PFSK-1 (cell line): ENCODE data around the gene RABGAP1L.

Experiments
- FOXP2 ChIP-seq: optimal IDR thresholded peaks from 2 replicates; pipeline ENCODE3; 2011; ENCODE audit warnings: borderline replicate concordance, control low read depth, inconsistent platforms; ENCODE audit not compliant: insufficient read depth; ENCODE audit errors: extremely low read length, extremely low read depth
- POLR2AphosphoS5 ChIP-seq: IDR thresholded peaks from 2 replicates; pipeline ENCODE4 v1.6.1; 2012; ENCODE audit warnings: low read depth, mild to moderate bottlenecking, control low read depth, low read length, moderate library complexity
- REST ChIP-seq, 2 experiments: IDR thresholded peaks; 2 replicates each; pipeline versions ENCODE4 v1.6.1 to v1.8.0; 2011 to 2012; ENCODE audit warnings: low read depth in 2 of 2, low read length in 2 of 2, control low read depth in 1 of 2, inconsistent platforms in 1 of 2, mild to moderate bottlenecking in 1 of 2, moderate library complexity in 1 of 2; ENCODE audit not compliant: insufficient read depth in 1 of 2
- SIN3A ChIP-seq: IDR thresholded peaks from 2 replicates; pipeline ENCODE4 v1.6.1; 2012; ENCODE audit warnings: mild to moderate bottlenecking, low read length, moderate library complexity, borderline replicate concordance; ENCODE audit not compliant: insufficient read depth
- TAF1 ChIP-seq: IDR thresholded peaks from 2 replicates; pipeline ENCODE4 v1.6.1; 2012; ENCODE audit warnings: low read length, control low read depth, borderline replicate concordance; ENCODE audit not compliant: insufficient read depth

Gene RABGAP1L

GRCh38 chr1:174359454-174359805 lies 200.1 kb downstream of the RABGAP1L start:
- TF ChIP-seq TAF1 (no peak), FOXP2 (no peak)

GRCh38 chr1:174364996-174365736 lies 205.8 kb downstream of the RABGAP1L start:
- TF ChIP-seq POLR2AphosphoS5 = no peak
- TF ChIP-seq TAF1 = no peak
- no peak for TF ChIP-seq FOXP2
- no peak for TF ChIP-seq REST (IDR thresholded peaks at IDR 0.05; ENCODE audit: insufficient read depth in 1 of 2, low read depth in 2 of 2, low read length in 2 of 2)
- no peak for TF ChIP-seq SIN3A

GRCh38 chr1:174366946-174367345 lies 207.6 kb downstream of the RABGAP1L start:
- no peak for TF ChIP-seq TAF1
- no peak for TF ChIP-seq POLR2AphosphoS5
- no peak for TF ChIP-seq REST (IDR thresholded peaks at IDR 0.05; ENCODE audit: insufficient read depth in 1 of 2, low read depth in 2 of 2, low read length in 2 of 2)
- TF ChIP-seq FOXP2 = no peak
- TF ChIP-seq SIN3A = no peak

- TF ChIP-seq FOXP2 = no peak
- TF ChIP-seq TAF1 = no peak
- no peak for TF ChIP-seq POLR2AphosphoS5
- TF ChIP-seq REST (IDR thresholded peaks at IDR 0.05; ENCODE audit: insufficient read depth in 1 of 2, low read depth in 2 of 2, low read length in 2 of 2) = no peak
- no peak for TF ChIP-seq SIN3A
Observed at GRCh38 chr1:174367892-174368291, 208.6 kb downstream of the RABGAP1L start.

GRCh38 chr1:174376030-174376429 lies 216.7 kb downstream of the RABGAP1L start:
- TF ChIP-seq SIN3A (no peak), TAF1 (no peak), REST (IDR thresholded peaks at IDR 0.05; ENCODE audit: insufficient read depth in 1 of 2, low read depth in 2 of 2, low read length in 2 of 2) (no peak), POLR2AphosphoS5 (no peak)
